ENCODE results near the gene SYNDIG1. TPM values are rescaled to one million over a fixed set of nuclear protein-coding genes. Genes with fewer than 3 reads are reported as not detected.

SYNDIG1 gene
- total RNA-seq, 1 experiment from 2014 or later, result 5.4 TPM

GRCh38 chr20:24441661-24442060 is 27.8 kb upstream of the SYNDIG1 start:
- no peak overlapping the region for H3K4ac ChIP-seq (ENCODE audit: low read depth, low read length)
- H3K23me2 ChIP-seq (ENCODE audit: insufficient read length, low read depth, low read length, poor library complexity, severe bottlenecking), result peaks cover 7% of the 10 kb centered on the region
- H3K9me3 Mint-ChIP-seq, result no peaks in the 10 kb centered on the region; a peak in 1 of 5 replicates

More at GRCh38 chr20:24441661-24442060, 27.8 kb upstream of the SYNDIG1 start:
- Histone ChIP-seq H3K9ac (ENCODE audit: extremely low read depth, insufficient read length, low read length) (no peak overlapping the region), H3K4me2 (ENCODE audit: insufficient read depth, insufficient read length, low read length) (no peak overlapping the region), H3K79me1 (ENCODE audit: insufficient read depth, low read depth, low read length, poor library complexity, severe bottlenecking) (no peaks in the 10 kb centered on the region), H2AK5ac (ENCODE audit: insufficient read length, low read length) (no peak overlapping the region), H3K4me1 (ENCODE audit: insufficient read depth, low read length) (peaks cover 24% of the 10 kb centered on the region; the same call in 1 of the 2 replicates), H3T11ph (ENCODE audit: low read length) (no peak overlapping the region), H4K91ac (ENCODE audit: insufficient read length, low read depth, low read length) (no peak overlapping the region), H4K20me1 (ENCODE audit: control insufficient read depth, insufficient read depth, insufficient read length) (no peaks in the 10 kb centered on the region), H2BK5ac (ENCODE audit: insufficient read length, low read length) (no peak overlapping the region), H2BK120ac (ENCODE audit: low read depth, low read length, poor library complexity, severe bottlenecking) (no peak overlapping the region), H2BK15ac (ENCODE audit: low read depth, low read length) (no peak overlapping the region), H2AFZ (ENCODE audit: low read length) (no peak overlapping the region), H3K14ac (ENCODE audit: insufficient read depth, low read length) (no peak overlapping the region), H3K9me3 (ENCODE audit: control insufficient read depth, low read depth, low read length) (no peaks in the 10 kb centered on the region), H3K79me2 (ENCODE audit: insufficient read depth, low read length) (no peaks in the 10 kb centered on the region), H3K18ac (ENCODE audit: insufficient read length, low read depth, low read length) (no peak overlapping the region), H2BK20ac (ENCODE audit: low read depth, low read length, poor library complexity, severe bottlenecking) (no peak overlapping the region), H4K8ac (replicated peaks; ENCODE audit: insufficient read length, low read depth, low read length) (no peak overlapping the region), H4K5ac (ENCODE audit: insufficient read length, low read depth, low read length) (no peak overlapping the region), H2BK12ac (ENCODE audit: insufficient read length, low read depth, low read length) (no peak overlapping the region), H3K27me3 (ENCODE audit: insufficient read depth, low read length) (no peaks in the 10 kb centered on the region), H3K23ac (ENCODE audit: insufficient read length, low read depth, low read length) (no peak overlapping the region), H3K56ac (ENCODE audit: insufficient read length, low read depth, low read length) (no peak overlapping the region), H3K27ac (ENCODE audit: insufficient read length, low read depth, low read length) (no peak overlapping the region)
- Mint-ChIP-seq H3K4me1 (peaks cover 44 to 45% of the 10 kb centered on the region in 2 experiments), H3K27ac (peak overlapping the region in 1 of 3 experiments; percentile 35; a peak in 1 of 7 replicates), H3K36me3 (ENCODE audit: insufficient read depth in 1 of 3, low read depth in 3 of 3) (no peaks in the 10 kb centered on the region; a peak in 1 of 7 replicates), H3K27me3 (ENCODE audit: low read depth) (peaks cover 7% of the 10 kb centered on the region), H3K4me3 (no peak overlapping the region)
- no CpG with 5 or more reads among the region's 9 CpGs for WGBS (ENCODE audit: extremely low coverage, insufficient read length, low lambda C conversion rate)
- DNase-seq, result no peak
- TF ChIP-seq, protein P1, sequence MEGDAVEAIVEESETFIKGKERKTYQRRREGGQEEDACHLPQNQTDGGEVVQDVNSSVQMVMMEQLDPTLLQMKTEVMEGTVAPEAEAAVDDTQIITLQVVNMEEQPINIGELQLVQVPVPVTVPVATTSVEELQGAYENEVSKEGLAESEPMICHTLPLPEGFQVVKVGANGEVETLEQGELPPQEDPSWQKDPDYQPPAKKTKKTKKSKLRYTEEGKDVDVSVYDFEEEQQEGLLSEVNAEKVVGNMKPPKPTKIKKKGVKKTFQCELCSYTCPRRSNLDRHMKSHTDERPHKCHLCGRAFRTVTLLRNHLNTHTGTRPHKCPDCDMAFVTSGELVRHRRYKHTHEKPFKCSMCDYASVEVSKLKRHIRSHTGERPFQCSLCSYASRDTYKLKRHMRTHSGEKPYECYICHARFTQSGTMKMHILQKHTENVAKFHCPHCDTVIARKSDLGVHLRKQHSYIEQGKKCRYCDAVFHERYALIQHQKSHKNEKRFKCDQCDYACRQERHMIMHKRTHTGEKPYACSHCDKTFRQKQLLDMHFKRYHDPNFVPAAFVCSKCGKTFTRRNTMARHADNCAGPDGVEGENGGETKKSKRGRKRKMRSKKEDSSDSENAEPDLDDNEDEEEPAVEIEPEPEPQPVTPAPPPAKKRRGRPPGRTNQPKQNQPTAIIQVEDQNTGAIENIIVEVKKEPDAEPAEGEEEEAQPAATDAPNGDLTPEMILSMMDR (conservative IDR thresholded peaks at IDR 0.05), result no peak
